Gastroesophageal sphincter (tissue), 4 donors: ENCODE results near the gene DISP2. TPM values are rescaled to one million over a fixed set of nuclear protein-coding genes. Genes with fewer than 3 reads are reported as not detected.

Source experiments
- ATAC-seq: fragments of 150-250 bp; one replicate; pipeline ENCODE4 v1.9.1; 2016; ENCODE audit warnings: mild to moderate bottlenecking, moderate library complexity
- H3K27ac ChIP-seq, 4 donors: fragments of 200-600 bp; sonication (generic) in 3 of 4; 1 replicate in 3 of 4; 2 replicates in 1 of 4; pipeline ENCODE4 v1.5.1; 2016 to 2019
- H3K27me3 ChIP-seq: fragments of 200-600 bp; sonication (generic); one replicate; pipeline ENCODE4 v1.5.1; 2019
- H3K36me3 ChIP-seq, 2 donors: fragments of 200-600 bp; sonication (generic); one replicate each; pipeline ENCODE4 v1.5.1; 2019; ENCODE audit warnings: control low read depth in 1 of 2
- H3K4me1 ChIP-seq, 3 donors: fragments of 200-600 bp; sonication (generic); 1 replicate in 2 of 3; 2 replicates in 1 of 3; pipeline ENCODE4 v1.5.1; 2016 to 2019; ENCODE audit warnings: control low read depth in 2 of 3
- H3K4me3 ChIP-seq, 2 donors: fragments of 200-600 bp; sonication (generic); one replicate each; pipeline ENCODE4 v1.5.1; 2019; ENCODE audit warnings: mild to moderate bottlenecking in 1 of 2, moderate library complexity in 1 of 2
- H3K9me3 ChIP-seq, 3 donors: fragments of 200-600 bp; sonication (generic); one replicate each; pipeline ENCODE4 v1.5.1; 2017 to 2019; ENCODE audit warnings: control low read depth in 2 of 3
- CTCF ChIP-seq, 4 experiments: fragments of 200-600 bp in 2 of 4; fragments of 450-650 bp in 2 of 4; sonication (generic) in 1 of 4; IDR thresholded peaks; one replicate each; pipeline ENCODE4 v1.5.1; 2017 to 2019; ENCODE audit warnings: antibody characterized with exemption in 4 of 4, mild to moderate bottlenecking in 2 of 4, moderate library complexity in 2 of 4
- EP300 ChIP-seq: sonication (generic); formaldehyde crosslinking; IDR thresholded peaks from one replicate; pipeline ENCODE4 v1.6.1; 2017; ENCODE audit warnings: antibody characterized with exemption, mild to moderate bottlenecking
- POLR2A ChIP-seq, 2 donors: fragments of 450-650 bp; IDR thresholded peaks; one replicate each; pipeline ENCODE4 v1.6.1; 2017; ENCODE audit warnings: antibody characterized with exemption in 2 of 2, mild to moderate bottlenecking in 2 of 2, moderate library complexity in 1 of 2
- POLR2AphosphoS5 ChIP-seq: sonication (generic); formaldehyde crosslinking; IDR thresholded peaks from one replicate; pipeline ENCODE4 v1.6.1; 2017; ENCODE audit warnings: antibody characterized with exemption
- WGBS, 2 donors: methylation state at CpG; one replicate each; pipeline ENCODE4 v1.1.5; 2018; ENCODE audit warnings: low coverage in 1 of 2; 5-methylcytosine and 5-hydroxymethylcytosine counted together
- total RNA-seq, 4 donors: library from RNA; depleted of rRNA; stranded (reverse); fragments of >200 nt; gene quantifications; one replicate each; pipeline ENCODE4 v1.1.0, GENCODE V29; 2016

Gene DISP2
- total RNA-seq, 4 donors from 2014 or later, result 0.07 to 0.19 (median 0.15) TPM

GRCh38 chr15:40331026-40331425, 27.0 kb upstream of the DISP2 start:
- WGBS, 2 donors, result 80 to 82% methylated on average over 5 to 7 of the region's 7 CpGs
- Histone ChIP-seq H3K27ac (peak overlapping the region; percentile 79 to 98 (median 98)), H3K36me3 (peaks cover 0 to 15% of the 10 kb centered on the region in 2 donors), H3K27me3 (no peaks in the 10 kb centered on the region), H3K4me3 (no peak overlapping the region), H3K4me1 (peaks cover 17 to 100% (median 53%) of the 10 kb centered on the region in 3 donors), H3K9me3 (no peaks in the 10 kb centered on the region)
- no peak for ATAC-seq
- TF ChIP-seq POLR2AphosphoS5, result no peak
- no peak for TF ChIP-seq EP300
- TF ChIP-seq CTCF (IDR thresholded peaks at IDR 0.05), result no peak
- TF ChIP-seq POLR2A (IDR thresholded peaks at IDR 0.05), result no peak

DNA sequence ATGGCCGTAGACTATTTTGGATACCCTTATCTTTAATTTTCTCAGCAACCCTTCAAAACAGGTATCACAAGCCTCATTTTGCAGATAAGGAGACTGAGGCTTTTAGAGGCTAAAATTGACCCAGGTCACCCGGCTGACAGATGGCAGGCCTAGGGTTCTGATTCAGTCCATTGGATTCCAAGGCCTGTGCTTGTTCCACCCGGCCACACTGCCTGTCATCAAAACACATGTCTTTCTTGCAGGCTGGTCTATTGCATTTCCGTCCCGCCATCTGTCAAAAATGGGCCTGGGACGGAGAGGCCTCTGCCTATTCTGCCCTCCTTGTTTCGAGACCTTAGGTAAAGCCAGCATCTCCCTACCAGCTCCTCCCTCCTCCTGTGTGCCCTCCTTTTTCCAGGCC, 26.4 kb upstream of the DISP2 start:
- TF ChIP-seq POLR2A (IDR thresholded peaks at IDR 0.05) (no peak), POLR2AphosphoS5 (no peak), EP300 (no peak), CTCF (IDR thresholded peaks at IDR 0.05) (no peak)
- Histone ChIP-seq H3K9me3 (no peaks in the 10 kb centered on the region), H3K4me3 (no peak overlapping the region), H3K4me1 (peaks cover 17 to 100% (median 50%) of the 10 kb centered on the region in 3 donors), H3K36me3 (peaks cover 0 to 21% of the 10 kb centered on the region in 2 donors), H3K27me3 (no peaks in the 10 kb centered on the region), H3K27ac (peak overlapping the region; percentile 79 to 98 (median 98))
- 78% methylated on average over 1 to 6 of the region's 7 CpGs for WGBS, 2 donors
- no peak for ATAC-seq

- Histone ChIP-seq H3K27ac (peak overlapping the region; percentile 79 to 98 (median 98)), H3K9me3 (no peaks in the 10 kb centered on the region), H3K27me3 (no peaks in the 10 kb centered on the region), H3K4me3 (no peak overlapping the region), H3K36me3 (peaks cover 0 to 27% of the 10 kb centered on the region in 2 donors), H3K4me1 (peaks cover 17 to 100% (median 47%) of the 10 kb centered on the region in 3 donors)
- no peak for TF ChIP-seq CTCF (IDR thresholded peaks at IDR 0.05)
- no peak for TF ChIP-seq EP300
- TF ChIP-seq POLR2AphosphoS5, result peak; percentile 5
- no peak for TF ChIP-seq POLR2A (IDR thresholded peaks at IDR 0.05)
- 63 to 80% methylated on average over 4 to 7 of the region's 8 CpGs for WGBS, 2 donors
- ATAC-seq, result no peak
Observed at GRCh38 chr15:40332113-40332781, 25.8 kb upstream of the DISP2 start.

GRCh38 chr15:40333922-40334492, 24.0 kb upstream of the DISP2 start:
- Histone ChIP-seq H3K27me3 (no peaks in the 10 kb centered on the region), H3K4me3 (no peak overlapping the region), H3K9me3 (no peaks in the 10 kb centered on the region), H3K4me1 (peaks cover 9 to 100% (median 60%) of the 10 kb centered on the region in 3 donors), H3K27ac (peak overlapping the region; percentile 73 to 98 (median 98)), H3K36me3 (peaks cover 0 to 31% of the 10 kb centered on the region in 2 donors)
- WGBS, 2 donors, result 3 to 17% methylated on average over 1 to 6 of the region's 12 CpGs
- TF ChIP-seq POLR2A (IDR thresholded peaks at IDR 0.05) (peak in 1 of 2 donors; percentile 21), CTCF (IDR thresholded peaks at IDR 0.05) (peak in 1 of 4 experiments; percentile 10), EP300 (no peak), POLR2AphosphoS5 (peak; percentile 85)
- ATAC-seq, result peak; percentile 46
